Femur (tissue), 1 donor: ENCODE measurements around the gene PEX14.

ENCODE experiments used
- DNase-seq: peaks from one replicate; pipeline ENCODE4 v3.0.0-alpha.2; 2017

The PEX14 gene

DNA sequence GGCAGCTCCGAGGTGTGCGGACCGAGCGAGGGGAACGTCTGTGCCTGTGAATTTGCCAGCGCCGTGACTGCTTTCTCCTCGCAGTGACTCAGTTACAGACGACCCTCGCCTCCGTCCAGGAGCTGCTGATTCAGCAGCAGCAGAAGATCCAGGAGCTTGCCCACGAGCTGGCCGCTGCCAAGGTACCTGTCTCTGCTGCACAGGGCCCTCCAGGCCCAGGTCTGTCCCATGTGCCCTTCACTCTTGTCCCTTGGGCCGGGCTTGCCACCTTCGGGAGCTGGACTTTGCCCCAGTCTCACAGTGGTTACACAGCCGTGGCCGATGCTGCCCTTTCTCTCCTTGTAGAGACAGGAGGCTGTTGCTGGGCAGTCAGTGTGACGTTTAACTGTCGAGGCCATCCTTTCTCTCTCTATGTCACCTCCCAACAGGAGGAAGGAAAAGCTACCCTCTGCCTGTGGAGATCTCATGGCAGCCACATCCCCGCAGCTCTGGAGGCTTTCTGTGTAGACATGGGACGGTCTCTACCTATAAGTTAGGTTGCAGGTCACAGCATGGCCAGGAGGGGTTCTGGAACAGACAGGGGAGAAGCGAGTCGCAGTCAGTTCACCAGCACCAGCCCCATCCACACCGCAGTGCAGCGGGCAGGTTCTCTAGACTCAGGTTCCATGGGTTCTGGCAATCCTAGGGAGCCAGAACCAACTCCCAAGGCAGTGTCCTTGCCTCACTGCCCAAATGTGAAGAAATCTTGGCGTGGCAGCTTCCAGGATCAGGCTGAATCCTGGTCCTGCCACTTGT is 149.7 kb downstream of the PEX14 start:
- no peak for DNase-seq

DNA sequence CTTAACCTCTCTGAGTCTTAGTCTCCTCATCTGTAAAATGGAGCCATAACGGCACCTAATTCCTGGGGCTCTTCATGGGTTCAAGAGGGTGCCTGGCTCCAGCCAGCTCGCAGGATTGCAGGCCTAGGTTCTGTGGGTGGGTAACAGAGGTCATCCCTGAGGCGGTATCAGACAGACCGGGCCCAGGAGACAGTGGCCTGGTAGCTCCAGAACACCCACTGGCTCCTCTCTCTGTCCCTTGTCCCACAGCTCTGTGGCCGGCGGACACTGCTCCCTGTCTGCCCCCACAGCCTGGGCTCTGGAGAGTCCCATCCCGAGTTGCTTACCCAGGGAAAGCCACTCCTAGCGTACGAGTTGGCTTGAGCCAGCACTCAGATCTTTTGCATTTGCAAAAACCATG is 150.3 kb downstream of the PEX14 start:
- no peak for DNase-seq

DNA sequence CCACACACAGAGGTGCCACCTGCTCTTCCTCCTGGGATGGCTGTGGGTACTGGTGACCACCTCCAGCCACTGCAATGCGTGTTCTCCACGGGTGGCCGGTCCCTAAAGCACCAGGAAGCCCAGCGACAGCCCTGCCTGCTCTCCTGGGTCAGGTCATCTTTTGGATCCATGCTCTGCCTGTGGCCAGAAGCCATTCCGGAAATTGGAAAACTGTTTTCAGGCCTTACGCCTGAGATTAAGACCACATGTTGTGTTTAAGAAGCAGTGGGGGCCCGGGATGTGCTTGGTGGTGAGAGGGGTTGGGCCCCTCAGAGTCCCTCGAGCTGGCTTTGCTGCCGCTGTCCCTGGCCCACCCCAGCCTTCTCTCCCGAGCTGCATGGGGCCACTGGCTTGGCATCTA is 150.8 kb downstream of the PEX14 start:
- peak; percentile 63 for DNase-seq

DNA sequence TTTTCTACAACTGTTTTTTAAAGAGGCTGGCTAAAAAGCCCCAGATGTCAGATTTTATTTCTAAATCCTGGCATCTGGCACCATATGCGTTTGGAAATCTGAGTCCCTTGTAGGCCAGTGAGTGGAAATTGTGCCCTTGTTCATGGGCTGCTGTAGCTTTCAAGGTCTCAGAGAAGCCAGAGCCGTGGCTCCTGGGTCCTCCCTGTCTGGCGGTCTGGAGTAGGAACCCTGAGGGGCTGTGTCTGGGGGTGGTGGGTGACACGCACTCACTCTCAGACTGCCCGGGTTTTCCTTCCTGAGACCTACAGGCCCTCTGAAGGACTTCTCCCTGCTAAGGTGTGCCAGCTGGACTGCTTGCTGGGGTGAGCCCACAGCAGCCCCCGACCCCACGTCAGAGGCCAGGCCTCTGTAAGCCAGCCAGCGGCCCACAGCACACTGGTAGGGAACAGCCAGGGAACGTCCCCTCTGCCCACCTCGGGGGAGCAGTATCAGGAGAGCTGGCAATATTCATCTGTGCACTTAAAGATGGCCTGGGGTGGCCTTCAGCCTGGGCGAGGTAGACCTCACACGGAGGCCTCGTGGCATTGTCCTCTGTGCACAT is 151.5 kb downstream of the PEX14 start:
- DNase-seq: no peak

DNA sequence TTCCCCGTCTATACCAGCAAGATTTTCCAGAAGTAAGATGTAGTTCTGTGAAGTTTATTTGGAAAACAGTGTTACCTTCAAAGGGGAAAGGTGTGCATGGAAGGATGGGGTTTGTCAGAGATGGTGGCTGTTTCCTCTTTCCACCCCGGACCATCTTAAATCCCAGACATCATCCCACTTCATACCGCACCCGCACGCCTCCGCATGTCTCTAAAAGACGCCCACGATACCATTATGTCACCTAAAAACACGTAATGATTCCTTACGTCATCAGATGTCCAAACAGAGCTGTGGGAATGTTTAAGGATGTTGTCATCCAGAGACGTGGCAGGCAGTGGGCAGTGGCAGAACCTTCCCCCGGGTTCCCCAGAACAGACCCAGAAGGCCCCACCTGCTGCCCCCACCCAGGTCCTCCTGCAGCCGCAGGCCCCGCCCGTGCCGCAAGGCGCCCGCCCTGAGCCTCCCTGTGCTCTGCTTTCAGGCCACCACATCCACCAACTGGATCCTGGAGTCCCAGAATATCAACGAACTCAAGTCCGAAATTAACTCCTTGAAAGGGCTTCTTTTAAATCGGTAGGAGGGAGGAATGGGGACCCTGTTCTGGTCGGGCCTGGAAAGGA is 152.2 kb downstream of the PEX14 start:
- no peak for DNase-seq

DNA sequence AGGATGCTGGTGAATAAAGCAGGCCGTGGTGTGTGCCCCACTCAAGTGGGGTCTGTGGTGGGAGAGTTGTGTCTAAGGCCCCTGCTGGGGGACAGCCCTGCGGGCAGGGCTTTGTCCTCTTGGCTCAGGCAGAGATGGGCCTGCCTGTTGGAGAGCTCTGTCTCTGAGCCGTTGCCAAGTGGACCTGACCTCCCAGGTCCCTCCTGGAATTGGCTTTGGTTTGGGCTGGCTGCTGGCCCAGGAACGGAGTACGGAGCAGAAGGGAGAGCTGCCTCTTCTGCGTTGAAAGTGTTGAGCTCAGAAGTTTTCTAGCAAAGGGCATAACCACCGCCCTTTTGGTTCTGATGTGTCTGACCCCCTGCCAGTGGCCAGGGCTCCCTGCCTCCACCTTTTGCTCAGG is 153.9 kb downstream of the PEX14 start:
- DNase-seq: no peak

DNA sequence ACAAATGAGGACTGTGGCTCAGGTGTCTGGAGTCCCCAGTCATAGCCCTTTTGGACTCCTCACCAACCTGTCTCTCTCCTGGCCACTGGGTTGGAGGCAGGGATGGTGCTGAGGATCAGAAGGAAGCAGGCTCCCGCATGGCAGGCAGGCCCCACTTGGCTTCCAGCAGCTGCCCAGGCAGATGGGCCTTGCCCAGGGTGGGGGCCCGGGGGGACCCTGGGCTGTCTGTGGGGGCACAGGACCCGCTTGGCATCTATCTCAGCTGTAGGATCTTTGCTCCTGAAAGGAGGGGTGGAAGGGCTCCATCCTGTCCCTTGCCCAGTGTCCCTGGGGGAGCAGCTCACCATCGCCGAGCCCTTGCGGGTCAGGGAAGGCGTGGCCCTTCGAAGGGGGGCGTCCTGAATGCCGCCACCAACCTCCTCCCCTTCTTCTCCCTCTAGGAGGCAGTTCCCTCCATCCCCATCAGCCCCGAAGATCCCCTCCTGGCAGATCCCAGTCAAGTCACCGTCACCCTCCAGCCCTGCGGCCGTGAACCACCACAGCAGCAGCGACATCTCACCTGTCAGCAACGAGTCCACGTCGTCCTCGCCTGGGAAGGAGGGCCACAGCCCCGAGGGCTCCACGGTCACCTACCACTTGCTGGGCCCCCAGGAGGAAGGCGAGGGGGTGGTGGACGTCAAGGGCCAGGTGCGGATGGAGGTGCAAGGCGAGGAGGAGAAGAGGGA is 154.5 kb downstream of the PEX14 start:
- no peak for DNase-seq

DNA sequence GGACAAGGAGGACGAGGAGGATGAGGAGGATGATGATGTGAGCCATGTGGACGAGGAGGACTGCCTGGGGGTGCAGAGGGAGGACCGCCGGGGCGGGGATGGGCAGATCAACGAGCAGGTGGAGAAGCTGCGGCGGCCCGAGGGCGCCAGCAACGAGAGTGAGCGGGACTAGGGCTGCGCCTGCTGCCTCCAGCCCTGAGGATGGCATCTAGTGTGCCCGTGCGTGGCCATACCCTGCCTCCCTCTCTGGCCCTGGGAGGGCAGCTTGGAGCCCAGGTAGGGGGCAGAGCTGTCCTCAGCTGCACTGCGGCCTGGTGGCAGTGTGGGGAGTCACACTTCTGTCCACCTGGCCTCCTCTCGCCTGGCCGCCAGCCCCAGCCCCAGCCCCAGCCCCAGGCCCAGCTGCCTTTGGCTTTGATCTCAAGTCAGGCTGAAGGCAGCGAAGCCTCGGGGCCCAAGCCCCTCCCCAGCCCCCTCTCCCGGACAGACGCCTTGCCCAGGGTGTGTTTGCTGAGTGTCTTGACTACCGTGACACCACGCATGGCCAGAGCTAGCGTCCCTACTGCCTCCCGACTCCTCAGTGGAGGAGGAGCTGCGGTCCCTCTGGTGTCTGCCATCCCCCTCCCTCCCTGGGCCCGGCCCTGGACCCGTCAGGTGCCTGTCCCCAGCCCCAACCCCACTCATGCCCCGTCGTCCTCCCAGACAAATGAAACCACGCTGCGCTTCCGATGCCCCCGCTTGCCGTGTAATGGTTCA is 155.2 kb downstream of the PEX14 start:
- no peak for DNase-seq

DNA sequence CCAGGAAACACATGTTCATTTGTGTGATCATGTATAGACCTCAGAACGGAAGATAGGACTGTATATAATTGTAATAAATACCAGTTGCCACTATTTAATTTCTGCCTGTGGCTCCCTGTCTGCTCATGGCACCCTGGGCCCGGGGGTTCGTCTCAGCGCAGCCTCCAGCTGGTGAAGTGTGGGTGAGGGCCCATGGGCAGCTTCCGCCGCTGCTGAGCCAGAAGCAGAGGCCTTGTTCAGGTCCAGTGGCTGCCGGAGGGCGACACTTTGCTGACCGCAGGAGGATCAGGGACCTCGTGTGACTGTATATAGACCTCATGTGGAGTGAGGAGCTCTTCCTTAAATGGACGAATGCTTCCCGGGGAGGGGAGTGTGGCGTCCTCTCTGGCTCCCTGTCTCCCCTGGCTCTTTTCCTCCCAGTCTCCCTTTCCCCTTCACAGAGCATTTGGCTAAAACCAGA is 155.9 kb downstream of the PEX14 start:
- no peak for DNase-seq

DNA sequence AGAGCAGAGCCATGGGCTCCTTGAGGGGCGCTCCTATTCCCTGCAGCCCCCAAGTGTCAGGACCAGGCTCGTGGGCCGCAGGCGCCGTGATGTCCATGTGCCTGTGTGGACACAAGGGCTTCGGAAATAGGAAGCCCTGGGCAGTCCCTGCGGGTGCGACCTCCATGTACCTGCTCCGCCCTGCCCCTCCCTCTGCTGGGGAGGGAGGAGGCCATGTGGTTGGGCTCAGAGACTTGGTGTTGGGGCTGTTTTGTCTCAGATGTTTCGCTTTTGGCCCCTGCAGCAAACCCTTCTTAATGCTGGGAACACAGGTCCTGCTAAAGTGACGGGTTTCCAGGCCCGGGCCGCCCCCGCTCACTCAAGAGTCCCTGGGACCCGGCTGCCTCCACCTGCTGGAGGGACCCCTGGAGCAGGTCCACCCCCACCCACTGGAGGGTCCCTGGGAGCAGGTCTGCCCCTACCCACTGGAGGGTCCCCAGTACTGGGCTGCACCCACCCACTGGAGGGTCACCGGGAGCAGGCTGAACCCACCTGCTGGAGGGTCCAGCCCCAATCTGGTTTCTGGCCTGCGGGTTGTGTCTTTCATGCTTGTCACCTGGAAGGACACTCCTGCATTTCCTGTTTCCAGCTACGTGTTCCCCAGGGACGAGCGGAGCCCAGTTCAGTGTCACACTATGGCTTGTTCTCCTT is 156.5 kb downstream of the PEX14 start:
- no peak for DNase-seq

DNA sequence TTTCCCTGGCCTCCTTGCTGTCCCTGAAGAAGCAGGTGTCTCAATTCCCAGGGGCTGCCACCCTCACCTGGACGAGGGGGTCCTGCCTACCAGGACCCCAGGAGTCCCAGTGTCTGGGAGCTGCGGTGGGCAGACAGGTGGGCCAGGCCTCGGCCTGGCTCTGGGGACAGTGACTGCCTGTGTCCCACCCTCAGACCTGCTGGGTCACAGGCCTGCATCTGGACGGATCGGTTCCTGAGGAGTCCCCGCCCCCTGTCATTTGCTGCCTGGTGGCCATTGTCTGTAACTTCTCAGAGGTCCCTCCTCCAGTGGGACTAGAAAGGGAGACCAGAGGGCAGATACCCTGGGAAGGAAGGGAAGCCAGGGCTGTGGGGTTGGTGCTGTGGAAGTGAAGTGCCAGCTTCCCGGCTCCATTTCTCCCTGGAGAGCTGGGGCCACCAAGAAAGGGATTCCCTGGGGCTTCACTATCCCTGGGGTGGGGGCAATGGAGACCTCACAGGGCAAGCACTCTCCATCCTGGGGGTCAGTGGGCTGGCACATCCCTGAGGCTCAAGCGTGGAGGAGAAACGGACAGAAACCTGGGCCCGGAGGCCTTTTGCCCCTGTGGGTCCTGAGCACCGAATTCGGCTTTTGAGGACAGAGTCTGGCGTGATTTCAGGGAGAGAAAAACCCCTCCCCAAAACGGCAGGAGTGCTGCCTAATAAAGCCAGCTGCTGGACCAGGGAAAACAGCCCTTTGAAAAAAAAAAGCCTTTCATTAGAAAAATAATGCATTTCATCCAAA is 157.3 kb downstream of the PEX14 start:
- no peak for DNase-seq

DNA sequence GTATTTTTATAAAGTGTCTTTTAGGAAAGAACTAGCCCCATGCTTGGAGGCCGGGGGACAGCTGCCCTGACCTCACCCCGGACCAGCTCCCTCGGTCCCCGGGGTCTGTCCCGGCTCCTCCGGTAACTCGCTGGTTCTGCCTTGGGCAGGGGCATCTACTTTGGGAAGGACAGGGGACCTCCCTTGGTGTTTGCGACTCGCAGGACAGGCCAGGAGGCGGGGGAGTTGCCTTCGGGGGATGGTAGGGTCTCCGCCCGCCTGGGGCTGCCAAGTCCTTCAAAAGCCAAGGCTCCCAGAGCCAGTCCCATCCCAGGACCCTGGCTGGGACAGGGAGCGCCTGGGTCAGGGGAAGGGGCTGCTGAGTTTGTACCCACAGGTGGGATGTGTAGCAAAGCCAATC is 157.9 kb downstream of the PEX14 start:
- DNase-seq: no peak

DNA sequence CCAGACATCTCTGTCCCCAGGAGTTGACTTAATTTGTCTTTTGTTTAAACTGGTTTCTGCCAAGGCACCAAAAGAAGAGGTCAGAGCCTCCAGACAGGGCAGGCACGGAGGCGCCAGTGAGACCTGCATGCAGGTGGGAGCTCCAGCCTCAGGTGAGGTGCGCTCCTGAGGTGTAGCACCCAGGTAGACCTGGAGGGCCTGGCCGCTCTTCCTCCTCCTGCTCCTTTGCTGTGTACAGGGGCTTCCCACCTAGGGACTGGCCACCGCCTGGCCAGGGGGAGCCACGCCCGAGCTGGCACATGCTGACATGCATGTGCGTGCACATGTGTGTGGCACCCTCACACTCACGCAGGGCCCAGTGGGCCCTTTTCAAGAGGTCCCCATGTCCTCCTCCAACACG is 158.7 kb downstream of the PEX14 start:
- DNase-seq: no peak

DNA sequence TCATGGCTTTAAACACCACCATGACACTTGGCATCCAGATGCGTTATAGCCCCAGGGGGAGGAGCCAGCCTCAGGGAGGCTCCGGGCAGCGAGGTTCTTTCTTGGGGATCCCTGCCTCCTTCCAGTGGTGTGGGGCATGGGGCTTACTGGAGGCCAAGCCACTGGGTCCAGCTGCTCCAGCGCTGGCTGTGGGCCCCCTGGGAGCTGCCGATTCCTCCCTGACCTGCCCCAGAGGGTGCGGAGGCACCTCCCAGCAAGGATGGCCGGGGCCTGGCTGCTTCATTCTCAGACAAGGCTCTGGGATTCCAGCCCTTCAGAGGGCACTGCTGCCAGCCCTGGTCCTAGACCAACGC is 159.3 kb downstream of the PEX14 start:
- no peak for DNase-seq

DNA sequence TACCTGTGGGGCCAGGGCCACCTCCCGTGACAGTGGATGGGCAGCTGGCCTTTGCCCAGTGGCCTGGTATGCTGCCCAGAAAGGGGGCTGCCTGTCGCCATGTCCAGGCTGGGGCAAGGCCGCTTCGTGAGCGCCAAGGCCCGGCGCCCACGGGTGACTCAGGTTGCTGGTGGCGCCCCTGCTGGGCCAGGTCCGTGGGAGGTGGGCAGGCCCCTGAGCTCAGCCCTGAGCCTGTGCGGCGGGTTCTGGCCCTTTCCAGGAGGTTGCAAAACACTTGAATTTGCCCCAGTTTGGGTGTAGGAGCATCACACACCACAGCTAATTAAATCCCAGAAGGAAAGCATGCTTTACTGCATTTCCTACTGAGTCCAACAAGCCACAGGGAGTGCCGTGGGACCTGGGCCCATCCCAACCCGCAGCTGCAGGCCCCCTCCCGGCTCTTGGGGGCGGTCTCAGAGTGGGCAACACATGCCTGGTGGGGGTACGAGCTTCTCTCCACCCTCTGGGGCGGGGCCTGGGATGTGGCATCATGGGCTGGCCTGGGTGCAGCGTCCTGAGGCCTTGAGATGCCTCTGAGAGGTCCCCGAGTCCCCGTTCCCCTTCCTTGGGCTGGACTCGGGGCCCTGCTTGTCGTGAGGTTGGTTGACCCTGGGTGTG is 159.8 kb downstream of the PEX14 start:
- peak; percentile 55 for DNase-seq

DNA sequence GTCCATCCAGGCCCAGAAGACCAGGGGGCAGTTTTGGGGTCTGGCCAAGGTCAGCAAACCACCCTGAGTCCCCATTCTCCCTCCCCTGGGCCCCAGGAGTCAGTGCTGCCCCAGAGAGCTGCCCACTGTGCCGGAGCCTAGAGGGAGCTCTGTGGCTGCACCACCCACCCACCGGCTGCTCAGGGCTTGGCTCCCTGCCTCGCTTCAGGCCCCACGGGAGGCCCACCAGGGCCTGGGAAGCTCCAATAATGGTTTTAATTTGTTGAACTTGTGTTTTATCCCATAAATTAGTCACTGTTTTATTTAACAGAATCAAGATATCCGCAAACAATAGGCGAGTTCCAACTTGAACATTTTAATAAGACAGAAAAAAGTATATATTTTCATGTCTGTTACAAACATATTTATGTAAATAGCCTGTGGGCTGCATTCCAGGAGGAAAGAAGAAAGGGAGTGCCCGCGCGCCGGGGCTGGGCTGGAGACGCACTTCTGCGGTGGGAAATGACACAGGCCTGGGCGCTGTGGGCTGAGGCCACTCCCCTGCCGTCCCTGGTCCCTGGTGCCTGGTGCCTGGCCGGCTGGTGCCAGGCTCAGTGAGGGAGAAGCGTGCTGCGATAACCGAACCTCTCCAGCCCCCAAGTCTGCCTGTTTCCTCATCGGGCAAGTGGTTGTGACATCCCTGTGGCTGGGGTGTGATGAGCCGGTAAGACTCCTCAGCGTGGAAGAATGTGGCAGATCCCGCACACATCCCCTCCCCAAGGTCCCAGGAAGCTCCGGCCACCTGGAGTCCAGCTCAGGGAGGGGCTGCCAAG is 160.5 kb downstream of the PEX14 start:
- DNase-seq: no peak

DNA sequence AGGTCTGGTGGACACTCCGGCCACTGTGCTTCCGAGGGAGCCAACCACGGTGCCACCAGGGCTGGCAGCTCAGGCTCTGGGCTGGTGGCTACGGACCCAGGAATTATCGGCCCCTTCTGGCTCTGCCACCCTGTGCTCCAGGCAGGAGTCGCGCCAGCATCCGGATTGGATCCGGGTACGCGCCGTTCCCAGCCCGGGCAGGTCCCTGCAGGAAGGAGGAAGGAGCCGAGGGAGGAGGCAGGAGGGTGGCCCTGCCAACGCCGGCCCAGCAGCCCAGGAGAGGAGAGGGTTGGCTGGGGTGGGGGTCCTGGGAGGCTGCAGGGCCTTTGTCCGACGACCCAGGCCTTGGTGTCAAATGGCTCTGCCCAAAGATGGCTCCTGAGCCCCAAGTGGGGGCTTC is 161.2 kb downstream of the PEX14 start:
- DNase-seq: no peak

DNA sequence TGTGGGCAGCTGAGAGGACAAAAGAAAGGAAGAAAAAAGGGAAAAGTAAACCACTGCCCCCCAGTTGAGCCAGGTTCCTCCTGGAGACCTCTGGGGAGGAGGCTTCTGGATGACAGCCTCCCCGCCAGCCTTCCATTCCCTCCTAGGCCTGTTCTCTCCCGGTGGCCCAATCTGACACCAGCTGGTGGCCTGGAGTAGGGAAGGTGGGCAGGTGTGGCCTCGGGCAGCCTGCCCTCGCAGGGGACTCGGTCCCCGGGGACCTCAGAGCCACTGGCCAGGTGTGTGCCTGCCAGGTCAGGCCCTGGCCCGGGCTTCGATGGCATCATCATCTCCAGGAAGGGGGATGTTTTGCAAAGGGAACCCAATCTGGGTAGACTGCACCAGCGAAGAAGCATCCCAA is 162.7 kb downstream of the PEX14 start:
- no peak for DNase-seq

DNA sequence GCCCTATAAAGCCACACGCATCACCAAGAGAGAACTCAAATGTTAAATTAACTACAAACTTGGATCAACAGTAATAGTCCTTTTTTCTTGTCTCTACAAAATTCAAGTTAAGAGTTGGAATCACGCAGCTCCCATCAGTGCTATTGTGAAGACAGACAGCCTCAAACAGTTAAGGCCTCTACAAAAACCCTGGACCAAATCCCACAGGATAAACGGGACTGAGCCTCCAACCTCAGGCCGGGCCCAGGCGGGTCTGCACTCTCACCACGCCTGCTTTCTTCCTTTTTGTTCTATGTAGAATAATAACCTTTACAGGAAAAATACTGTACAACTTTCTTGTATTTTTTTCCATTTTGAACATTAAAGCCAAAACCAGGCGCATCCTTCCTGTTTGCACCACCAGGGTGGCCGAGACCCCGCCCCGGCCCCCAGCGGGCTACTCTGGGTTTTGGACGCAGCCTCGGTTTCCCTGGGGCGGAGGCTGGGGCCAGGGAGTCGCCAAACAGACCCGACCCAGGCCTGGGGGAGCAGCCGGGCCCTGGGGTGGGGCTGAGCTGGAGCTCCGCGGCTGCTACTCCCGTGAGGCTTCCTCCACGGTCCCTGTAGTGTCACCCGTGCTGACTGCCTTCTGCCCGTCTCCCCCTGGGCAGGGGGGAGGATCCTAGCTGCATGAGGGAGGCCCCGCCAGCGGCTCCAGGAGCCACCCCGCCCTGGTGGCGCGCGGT is 163.2 kb downstream of the PEX14 start:
- no peak for DNase-seq
